Measurements from ENCODE around the gene TMEM106A. TPM values are rescaled to one million over a fixed set of nuclear protein-coding genes. Genes with fewer than 3 reads are reported as not detected.
A peak's percentile ranks its signal among the peaks of the same experiment; 100 is the strongest.

The TMEM106A gene
- total RNA-seq, 1 experiment from 2014 or later = 2.1 TPM

- DNase-seq (ENCODE audit: low spot score) = peak; percentile 90
- TF ChIP-seq EZH2 (IDR thresholded peaks at IDR 0.05; ENCODE audit: borderline replicate concordance, low read depth, low read length, poor library complexity, severe bottlenecking) = no peak
- no peak for TF ChIP-seq CTCF (conservative IDR thresholded peaks at IDR 0.05; ENCODE audit: low read depth, low read length)
- no peaks in the 10 kb centered on the region for H3K9me3 ChIP-seq (ENCODE audit: low read depth, low read length, poor library complexity, severe bottlenecking)
- intact Hi-C loops (cut with micrococcal nuclease; ENCODE audit: unreplicated experiment) = loop anchor here (5.0 kb wide), 1 partner anchor 43 kb away; the partner anchor contains the start of gene BRCA1
- no peaks in the 10 kb centered on the region for H3K36me3 ChIP-seq (ENCODE audit: insufficient read depth, low read length, poor library complexity, severe bottlenecking)
- ChIA-PET POLR2A (ENCODE audit: low non-redundant PET) (no interaction called here), CTCF (no interaction called here)
- H3K4me1 ChIP-seq (ENCODE audit: insufficient read depth, low read length, poor library complexity, severe bottlenecking) = peaks cover 9% of the 10 kb centered on the region
- no TSS peak for BruUV-seq (replicated peaks)
- peak overlapping the region; percentile 62 for H3K4me3 ChIP-seq (ENCODE audit: low read depth, low read length, poor library complexity, severe bottlenecking)
- H3K27ac ChIP-seq (ENCODE audit: low read depth, low read length, poor library complexity, severe bottlenecking) = peak overlapping the region; percentile 82
- no peaks in the 10 kb centered on the region for H3K27me3 ChIP-seq (replicated peaks; ENCODE audit: insufficient read depth, low read depth, low read length, poor library complexity)
Observed at GRCh38 chr17:43170140-43170765, 41.4 kb upstream of the TMEM106A start.

- Histone ChIP-seq H3K27me3 (replicated peaks; ENCODE audit: insufficient read depth, low read depth, low read length, poor library complexity) (no peaks in the 10 kb centered on the region), H3K4me3 (ENCODE audit: low read depth, low read length, poor library complexity, severe bottlenecking) (peak within 1 kb of the TSS; percentile 62), H3K36me3 (ENCODE audit: insufficient read depth, low read length, poor library complexity, severe bottlenecking) (no peaks in the 10 kb centered on the region), H3K27ac (ENCODE audit: low read depth, low read length, poor library complexity, severe bottlenecking) (peak within 1 kb of the TSS; percentile 82), H3K9me3 (ENCODE audit: low read depth, low read length, poor library complexity, severe bottlenecking) (no peaks in the 10 kb centered on the region), H3K4me1 (ENCODE audit: insufficient read depth, low read length, poor library complexity, severe bottlenecking) (peaks cover 9% of the 10 kb centered on the region)
- intact Hi-C loops (cut with micrococcal nuclease; ENCODE audit: unreplicated experiment) = loop anchor here (5.0 kb wide), 1 partner anchor 44 kb away; the partner anchor contains the start of gene BRCA1
- TF ChIP-seq CTCF (conservative IDR thresholded peaks at IDR 0.05; ENCODE audit: low read depth, low read length) (0 out of 2 replicates have a peak, but pooled peaks have one; percentile 10), EZH2 (IDR thresholded peaks at IDR 0.05; ENCODE audit: borderline replicate concordance, low read depth, low read length, poor library complexity, severe bottlenecking) (no peak)
- POLR2A ChIA-PET (ENCODE audit: low non-redundant PET) = no interaction called here
- no TSS peak for BruUV-seq (replicated peaks)
- CTCF ChIA-PET = interaction anchor here (0.6 to 1.3 kb wide), 2 partner anchors 10 to 41 kb away, joined by 3 to 9 read pairs; partner anchors contain the start of gene TMEM106A
- DNase-seq (ENCODE audit: low spot score) = peak; percentile 95
Observed at GRCh38 chr17:43170766-43171585, 40.7 kb upstream of the TMEM106A start, which contains the start of gene NBR1. TSS of gene NBR1 (plus strand) at chr17:43171214. CDS start at chr17:43175800, 4,586 bp downstream.

GRCh38 chr17:43171586-43172487, 39.8 kb upstream of the TMEM106A start:
- TF ChIP-seq CTCF (conservative IDR thresholded peaks at IDR 0.05; ENCODE audit: low read depth, low read length) = peak; percentile 39
- no peak for TF ChIP-seq EZH2 (IDR thresholded peaks at IDR 0.05; ENCODE audit: borderline replicate concordance, low read depth, low read length, poor library complexity, severe bottlenecking)
- no peaks in the 10 kb centered on the region for H3K9me3 ChIP-seq (ENCODE audit: low read depth, low read length, poor library complexity, severe bottlenecking)
- ChIA-PET POLR2A (ENCODE audit: low non-redundant PET) (interaction anchor here (0.6 kb wide), 1 partner anchor 196 kb away, joined by 5 read pairs; no protein-coding TSS in a partner anchor), CTCF (interaction anchor here (0.6 to 1.3 kb wide), 2 partner anchors 11 to 40 kb away, joined by 3 to 9 read pairs; partner anchors contain the start of gene TMEM106A)
- H3K4me3 ChIP-seq (ENCODE audit: low read depth, low read length, poor library complexity, severe bottlenecking) = peak overlapping the region; percentile 62
- H3K36me3 ChIP-seq (ENCODE audit: insufficient read depth, low read length, poor library complexity, severe bottlenecking) = no peaks in the 10 kb centered on the region
- intact Hi-C loops (cut with micrococcal nuclease; ENCODE audit: unreplicated experiment) = loop anchor here (5.0 kb wide), 1 partner anchor 45 kb away; the partner anchor contains the start of gene BRCA1
- peak; percentile 71 for DNase-seq (ENCODE audit: low spot score)
- BruUV-seq (replicated peaks) = TSS peak; percentile 90
- H3K27me3 ChIP-seq (replicated peaks; ENCODE audit: insufficient read depth, low read depth, low read length, poor library complexity) = no peaks in the 10 kb centered on the region
- H3K27ac ChIP-seq (ENCODE audit: low read depth, low read length, poor library complexity, severe bottlenecking) = peak overlapping the region; percentile 82
- H3K4me1 ChIP-seq (ENCODE audit: insufficient read depth, low read length, poor library complexity, severe bottlenecking) = peaks cover 9% of the 10 kb centered on the region
